ENCODE results near the gene LRR1.

LRR1 gene

GRCh38 chr14:49581209-49582112 lies 17.3 kb upstream of the LRR1 start:
- TF ChIP-seq GATA2 (IDR thresholded peaks at IDR 0.05; ENCODE audit: low read depth, low read length) = no peak
- TF ChIP-seq GATA3 (IDR thresholded peaks at IDR 0.05; ENCODE audit: low read depth, low read length) = no peak

- no peak for TF ChIP-seq GATA3 (IDR thresholded peaks at IDR 0.05; ENCODE audit: low read depth, low read length)
- TF ChIP-seq GATA2 (IDR thresholded peaks at IDR 0.05; ENCODE audit: low read depth, low read length) = no peak
Measured at GRCh38 chr14:49582113-49582977, 16.4 kb upstream of the LRR1 start.

- no peak for TF ChIP-seq GATA3 (IDR thresholded peaks at IDR 0.05; ENCODE audit: low read depth, low read length)
- no peak for TF ChIP-seq GATA2 (IDR thresholded peaks at IDR 0.05; ENCODE audit: low read depth, low read length)
Measured at GRCh38 chr14:49583629-49584028, 15.1 kb upstream of the LRR1 start.

GRCh38 chr14:49584058-49584457 lies 14.7 kb upstream of the LRR1 start:
- TF ChIP-seq GATA3 (IDR thresholded peaks at IDR 0.05; ENCODE audit: low read depth, low read length) (no peak), GATA2 (IDR thresholded peaks at IDR 0.05; ENCODE audit: low read depth, low read length) (no peak)

- TF ChIP-seq GATA2 (IDR thresholded peaks at IDR 0.05; ENCODE audit: low read depth, low read length) (0 out of 2 replicates have a peak, but pooled peaks have one; percentile 12), GATA3 (IDR thresholded peaks at IDR 0.05; ENCODE audit: low read depth, low read length) (no peak)
Measured at GRCh38 chr14:49585803-49586672, 12.7 kb upstream of the LRR1 start, which contains the start of gene RPS29. Gene RPS29, minus strand, starts transcription at chr14:49586380. Its CDS starts 34 bp downstream, at chr14:49586346.

- TF ChIP-seq GATA3 (IDR thresholded peaks at IDR 0.05; ENCODE audit: low read depth, low read length) (no peak), GATA2 (IDR thresholded peaks at IDR 0.05; ENCODE audit: low read depth, low read length) (no peak)
Measured at GRCh38 chr14:49586673-49587460, 11.9 kb upstream of the LRR1 start.

- no peak for TF ChIP-seq GATA2 (IDR thresholded peaks at IDR 0.05; ENCODE audit: low read depth, low read length)
- no peak for TF ChIP-seq GATA3 (IDR thresholded peaks at IDR 0.05; ENCODE audit: low read depth, low read length)
Measured at GRCh38 chr14:49589387-49589786, 9.4 kb upstream of the LRR1 start.

- TF ChIP-seq GATA3 (IDR thresholded peaks at IDR 0.05; ENCODE audit: low read depth, low read length) = no peak
- no peak for TF ChIP-seq GATA2 (IDR thresholded peaks at IDR 0.05; ENCODE audit: low read depth, low read length)
Measured at GRCh38 chr14:49593016-49593415, 5.7 kb upstream of the LRR1 start.

GRCh38 chr14:49594347-49595091 lies 4.2 kb upstream of the LRR1 start:
- TF ChIP-seq GATA2 (IDR thresholded peaks at IDR 0.05; ENCODE audit: low read depth, low read length) (no peak), GATA3 (IDR thresholded peaks at IDR 0.05; ENCODE audit: low read depth, low read length) (no peak)

- TF ChIP-seq GATA2 (IDR thresholded peaks at IDR 0.05; ENCODE audit: low read depth, low read length) (no peak), GATA3 (IDR thresholded peaks at IDR 0.05; ENCODE audit: low read depth, low read length) (no peak)
Measured at GRCh38 chr14:49598189-49598484, 603 bp upstream of the LRR1 start.

GRCh38 chr14:49607583-49607982 lies 8.8 kb downstream of the LRR1 start:
- TF ChIP-seq GATA2 (IDR thresholded peaks at IDR 0.05; ENCODE audit: low read depth, low read length) (no peak), GATA3 (IDR thresholded peaks at IDR 0.05; ENCODE audit: low read depth, low read length) (no peak)

GRCh38 chr14:49612251-49612650 lies 13.5 kb downstream of the LRR1 start:
- no peak for TF ChIP-seq GATA3 (IDR thresholded peaks at IDR 0.05; ENCODE audit: low read depth, low read length)

Data from SH-SY5Y (cell line).